IMR-90 (cell line): ENCODE measurements around the gene RADIL. TPM values are rescaled to one million over a fixed set of nuclear protein-coding genes. Genes with fewer than 3 reads are reported as not detected.

ENCODE experiments used
- ATAC-seq: fragments of 200-7000 bp; cut with Tn5 transposase; 2 replicates; pipeline ENCODE4 v1.9.1; 2020; ENCODE audit warnings: low read depth, mild to moderate bottlenecking, moderate library complexity
- BruUV-seq: library from RNA; stranded (reverse); fragments of 400-500 nt; replicated peaks from 2 replicates; lab custom pipeline; 2021; lab: Mats Ljungman, UMichigan
- CTCF ChIA-PET: fragments of 300-600 bp; formaldehyde crosslinking; extraction: SDS; loops from one replicate; lab custom pipeline; 2021; ENCODE audit warnings: antibody characterized with exemption; lab: Yijun Ruan, JAX
- POLR2A ChIA-PET: fragments of 300-600 bp; sonication (Branson Sonifier 250); formaldehyde crosslinking; loops from one replicate; lab custom pipeline; 2022; ENCODE audit warnings: antibody characterized with exemption; ENCODE audit not compliant: unreplicated experiment; lab: Charles Lee
- DNase-seq: peaks from one replicate; pipeline ENCODE4 v3.0.0; 2013
- H2AFZ ChIP-seq: replicated peaks from 2 replicates; pipeline ENCODE3; 2013; ENCODE audit warnings: low read length, mild to moderate bottlenecking; ENCODE audit not compliant: poor library complexity
- H2AK5ac ChIP-seq: 2 replicates; pipeline ENCODE4 v1.6.1; 2013; ENCODE audit warnings: low read depth, low read length, inconsistent platforms
- H2AK9ac ChIP-seq: replicated peaks from 2 replicates; pipeline ENCODE3; 2013; ENCODE audit warnings: mild to moderate bottlenecking, low read depth, low read length, moderate library complexity; ENCODE audit not compliant: poor library complexity
- H2BK120ac ChIP-seq: 2 replicates; pipeline ENCODE4 v1.6.1; 2013; ENCODE audit warnings: low read depth, low read length, inconsistent platforms
- H2BK15ac ChIP-seq: 3 replicates; pipeline ENCODE4 v1.6.1; 2013; ENCODE audit warnings: low read depth, low read length, inconsistent platforms
- H2BK20ac ChIP-seq: 2 replicates; pipeline ENCODE4 v1.6.1; 2013; ENCODE audit warnings: low read depth, mild to moderate bottlenecking, inconsistent platforms, low read length, moderate library complexity
- H2BK5ac ChIP-seq: 2 replicates; pipeline ENCODE4 v1.6.1; 2013; ENCODE audit warnings: mild to moderate bottlenecking, low read depth, low read length, inconsistent platforms; ENCODE audit not compliant: poor library complexity, severe bottlenecking
- H3K14ac ChIP-seq: replicated peaks from 2 replicates; pipeline ENCODE4 v1.6.1; 2013; ENCODE audit warnings: low read depth, low read length, inconsistent platforms
- H3K18ac ChIP-seq: 2 replicates; pipeline ENCODE4 v1.6.1; 2013; ENCODE audit warnings: low read depth, low read length, control low read depth
- H3K23ac ChIP-seq: 2 replicates; pipeline ENCODE4 v1.6.1; 2013; ENCODE audit warnings: low read depth, low read length, inconsistent platforms
- H3K27ac ChIP-seq: 2 replicates; pipeline ENCODE4 v1.5.1; 2013; ENCODE audit warnings: mild to moderate bottlenecking, control low read depth, low read length; ENCODE audit not compliant: insufficient read depth
- H3K27me3 ChIP-seq: 2 replicates; pipeline ENCODE4 v1.6.1; 2013; ENCODE audit warnings: low read length; ENCODE audit not compliant: control insufficient read depth, insufficient read depth
- H3K36me3 ChIP-seq: 2 replicates; pipeline ENCODE4 v1.6.1; 2013; ENCODE audit warnings: low read length, mixed read lengths; ENCODE audit not compliant: control insufficient read depth, insufficient read depth
- H3K4ac ChIP-seq: 2 replicates; pipeline ENCODE4 v1.6.1; 2013; ENCODE audit warnings: low read depth, low read length, inconsistent platforms
- H3K4me1 ChIP-seq: 2 replicates; pipeline ENCODE4 v1.6.1; 2013; ENCODE audit warnings: low read length, mixed read lengths; ENCODE audit not compliant: control insufficient read depth, insufficient read depth
- H3K4me2 ChIP-seq: 2 replicates; pipeline ENCODE4 v1.6.1; 2013; ENCODE audit warnings: low read depth, mild to moderate bottlenecking, control low read depth, low read length, moderate library complexity
- H3K4me3 ChIP-seq: 2 replicates; pipeline ENCODE4 v1.5.1; 2013; ENCODE audit warnings: low read depth, mild to moderate bottlenecking, control low read depth, low read length, moderate library complexity; ENCODE audit not compliant: insufficient read depth
- H3K56ac ChIP-seq: 2 replicates; pipeline ENCODE4 v1.6.1; 2013; ENCODE audit warnings: low read length, inconsistent platforms; ENCODE audit not compliant: insufficient read depth; ENCODE audit errors: extremely low read depth
- H3K79me1 ChIP-seq, 2 experiments: 2 replicates each; pipeline ENCODE4 v1.6.1; 2013; ENCODE audit warnings: low read length in 2 of 2, inconsistent platforms in 1 of 2, low read depth in 1 of 2
- H3K9ac ChIP-seq: 2 replicates; pipeline ENCODE4 v1.6.1; 2013; ENCODE audit warnings: low read depth, low read length, control low read depth
- H3K9me1 ChIP-seq: 2 replicates; pipeline ENCODE4 v1.6.1; 2013; ENCODE audit warnings: low read length, inconsistent platforms; ENCODE audit not compliant: insufficient read depth
- H3K9me3 ChIP-seq: 2 replicates; pipeline ENCODE4 v1.6.1; 2013; ENCODE audit warnings: low read length; ENCODE audit not compliant: control insufficient read depth, insufficient read depth
- H4K20me1 ChIP-seq: 2 replicates; pipeline ENCODE4 v1.6.1; 2013; ENCODE audit warnings: low read length, inconsistent platforms; ENCODE audit not compliant: insufficient read depth
- H4K5ac ChIP-seq: 2 replicates; pipeline ENCODE4 v1.6.1; 2013; ENCODE audit warnings: mild to moderate bottlenecking, low read depth, low read length, control low read depth
- H4K8ac ChIP-seq, 2 experiments: 2 replicates each; pipeline ENCODE4 v1.6.1; 2013; ENCODE audit warnings: low read depth in 2 of 2, low read length in 2 of 2, control low read depth in 1 of 2, inconsistent platforms in 1 of 2
- H4K91ac ChIP-seq: 2 replicates; pipeline ENCODE4 v1.6.1; 2013; ENCODE audit warnings: low read depth, low read length, inconsistent platforms; ENCODE audit not compliant: insufficient read depth
- BHLHE40 ChIP-seq: fragments of 150-350 bp; IDR thresholded peaks from 2 replicates; pipeline ENCODE4 v1.6.1; 2016; ENCODE audit warnings: mild to moderate bottlenecking, low read depth, low read length
- CEBPB ChIP-seq: IDR thresholded peaks from 2 replicates; pipeline ENCODE4 v1.6.1; 2012; ENCODE audit warnings: low read depth, low read length, improper control_type of control experiment
- CHD1 ChIP-seq: IDR thresholded peaks from 2 replicates; pipeline ENCODE4 v1.6.1; 2012; ENCODE audit warnings: low read depth, low read length, improper control_type of control experiment
- FOS ChIP-seq: fragments of 150-350 bp; IDR thresholded peaks from 2 replicates; pipeline ENCODE4 v1.6.1; 2016; ENCODE audit warnings: low read depth, low read length
- MAZ ChIP-seq: IDR thresholded peaks from 2 replicates; pipeline ENCODE4 v1.6.1; 2012; ENCODE audit warnings: low read depth, mild to moderate bottlenecking, low read length, improper control_type of control experiment, moderate library complexity, borderline replicate concordance
- MXI1 ChIP-seq: IDR thresholded peaks from 2 replicates; pipeline ENCODE4 v1.6.1; 2012; ENCODE audit warnings: low read depth, mild to moderate bottlenecking, low read length, moderate library complexity, borderline replicate concordance
- NFE2L2 ChIP-seq: fragments of 150-350 bp; IDR thresholded peaks from 2 replicates; pipeline ENCODE4 v1.6.1; 2016; ENCODE audit warnings: low read depth, mild to moderate bottlenecking, low read length
- POLR2A ChIP-seq: IDR thresholded peaks from 2 replicates; pipeline ENCODE4 v1.6.1; 2012; ENCODE audit warnings: mild to moderate bottlenecking, low read depth, low read length
- RAD21 ChIP-seq: IDR thresholded peaks from 2 replicates; pipeline ENCODE4 v1.6.1; 2012; ENCODE audit warnings: low read length, improper control_type of control experiment
- RCOR1 ChIP-seq: IDR thresholded peaks from 2 replicates; pipeline ENCODE4 v1.6.1; 2012; ENCODE audit warnings: mild to moderate bottlenecking, low read length, improper control_type of control experiment; ENCODE audit not compliant: insufficient replicate concordance
- RFX5 ChIP-seq: IDR thresholded peaks from 2 replicates; pipeline ENCODE4 v1.8.0; 2012; ENCODE audit warnings: low read depth, mild to moderate bottlenecking, low read length, moderate library complexity
- SMC3 ChIP-seq: fragments of 150-350 bp; IDR thresholded peaks from 2 replicates; pipeline ENCODE4 v1.6.1; 2016; ENCODE audit warnings: low read depth, mild to moderate bottlenecking, antibody characterized with exemption, low read length, moderate library complexity
- USF2 ChIP-seq: fragments of 150-350 bp; IDR thresholded peaks from 2 replicates; pipeline ENCODE4 v1.6.1; 2017; ENCODE audit warnings: mild to moderate bottlenecking, antibody characterized with exemption, low read length, low read depth
- WGBS, 2 experiments: methylation state at CpG; one replicate each; pipeline versions ENCODE4 v1.1.5 to v1.1.7; 2013; ENCODE audit warnings: missing lambda C conversion rate in 2 of 2; ENCODE audit not compliant: insufficient read length in 1 of 2; ENCODE audit errors: extremely low coverage in 2 of 2; 5-methylcytosine and 5-hydroxymethylcytosine counted together
- dilution Hi-C: fragments of 300-500 bp; cut with HindIII; formaldehyde crosslinking; loops from one replicate; pipeline ENCODE4 v1.14.3; 2018; ENCODE audit warnings: low sequenced_read_pairs; ENCODE audit not compliant: unreplicated experiment
- in situ Hi-C: fragments of 300-500 bp; cut with MboI; formaldehyde crosslinking; loops from 3 replicates; pipeline ENCODE4 v1.14.3; 2019; ENCODE audit warnings: low sequenced_read_pairs, inconsistent platforms, mixed read lengths
- intact Hi-C: fragments of 100-400 bp; cut with micrococcal nuclease; formaldehyde crosslinking; loops from 2 replicates; pipeline ENCODE4 v1.10.0; 2022
- polyA plus RNA-seq, 3 experiments: library from polyadenylated mRNA; depleted of rRNA; stranded (reverse); fragments of >200 nt; gene quantifications; 2 replicates each; pipeline ENCODE4 v1.2.3, GENCODE V29; 2012; ENCODE audit warnings: low replicate concordance in 1 of 3
- total RNA-seq: library from RNA; depleted of rRNA; stranded (reverse); fragments of >200 nt; gene quantifications from 2 replicates; pipeline ENCODE4 v1.2.3, GENCODE V29; 2012
- TF ChIP-seq, protein P1 (sequence below): conservative IDR thresholded peaks from 2 replicates; pipeline ENCODE4 v1.5.1; 2012; ENCODE audit warnings: mild to moderate bottlenecking, low read depth, low read length, improper control_type of control experiment
- TF ChIP-seq, protein P2 (sequence below): fragments of 150-350 bp; IDR thresholded peaks from 2 replicates; pipeline ENCODE4 v1.6.1; 2016; ENCODE audit warnings: low read depth, mild to moderate bottlenecking, low read length, moderate library complexity, borderline replicate concordance

The RADIL gene
- total and polyA plus RNA-seq, 2 of the 4 experiments (the other 2 are of a cell fraction) = 0.18 to 0.48 TPM

DNA sequence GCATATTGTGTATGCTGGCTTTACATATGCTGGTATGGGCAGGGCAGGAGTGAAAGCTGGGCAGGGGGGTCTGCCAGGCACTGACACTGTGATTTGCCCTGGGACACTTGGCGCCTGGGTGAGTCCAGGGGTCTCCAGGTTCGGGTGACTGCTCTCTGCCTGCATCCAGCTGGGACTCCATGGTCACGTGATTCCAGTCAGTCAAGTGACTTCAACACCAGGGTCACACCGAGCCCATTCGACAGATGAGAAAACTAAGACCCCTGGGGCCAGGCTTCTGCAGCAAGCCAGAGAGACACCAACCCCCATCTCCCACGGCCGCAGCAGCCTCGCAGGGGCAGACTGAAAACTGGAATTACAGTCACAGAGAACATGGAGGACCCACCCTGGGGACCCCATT is 45.5 kb upstream of the RADIL start (continued):
- TF ChIP-seq RCOR1 (no peak), BHLHE40 (no peak)

DNA sequence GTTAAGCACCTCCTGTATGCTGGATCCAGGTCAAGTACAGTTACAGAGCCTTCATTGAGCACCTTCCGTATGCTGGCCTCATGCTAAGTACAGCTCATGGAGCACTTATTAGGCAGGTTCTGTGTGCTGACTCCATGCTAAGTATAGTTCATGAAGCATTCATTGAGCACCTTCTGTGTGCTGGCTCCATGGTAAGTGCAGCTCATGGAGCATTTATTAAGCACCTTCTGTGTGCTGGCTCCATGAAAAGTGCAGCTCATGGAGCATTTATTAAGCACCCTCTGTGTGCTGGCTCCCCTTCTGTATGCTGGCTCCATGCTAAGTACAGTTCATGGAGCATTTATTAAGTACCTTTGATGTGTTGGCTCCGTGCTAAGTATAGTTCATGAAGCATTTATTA is 44.9 kb upstream of the RADIL start:
- no peaks in the 10 kb centered on the region for H3K9me3 ChIP-seq
- ATAC-seq (no peak), DNase-seq (no peak)
- H3K4ac ChIP-seq = no peak overlapping the region
- H2AK5ac ChIP-seq = no peak overlapping the region
- CTCF ChIA-PET = no interaction called here
- H3K56ac ChIP-seq = no peak overlapping the region
- H4K20me1 ChIP-seq = no peaks in the 10 kb centered on the region
- H2BK15ac ChIP-seq = no peak overlapping the region
- H3K4me3 ChIP-seq = no peak overlapping the region
- no peak overlapping the region for H2AFZ ChIP-seq
- H3K79me1 ChIP-seq = no peaks in the 10 kb centered on the region
- POLR2A ChIA-PET = no interaction called here
- BruUV-seq = no TSS peak
- no peak overlapping the region for H3K14ac ChIP-seq
- H2BK5ac ChIP-seq = no peak overlapping the region
- H3K9ac ChIP-seq = no peak overlapping the region
- no peak overlapping the region for H4K91ac ChIP-seq
- no peak overlapping the region for H2AK9ac ChIP-seq
- H2BK120ac ChIP-seq = no peak overlapping the region
- H3K27ac ChIP-seq = no peak overlapping the region
- H3K36me3 ChIP-seq = no peaks in the 10 kb centered on the region
- WGBS, 2 experiments = 67% methylated on average over 1 of the region's 2 CpGs; no CpG with 5 or more reads in 1 of the 2 experiments
- no peak overlapping the region for H2BK20ac ChIP-seq
- H3K23ac ChIP-seq = no peak overlapping the region
- H3K18ac ChIP-seq = no peak overlapping the region
- intact Hi-C loops (no loop called here), dilution Hi-C loops (no loop called here), in situ Hi-C loops (no loop called here)
- H4K5ac ChIP-seq = no peak overlapping the region
- no peaks in the 10 kb centered on the region for H3K9me1 ChIP-seq
- no peak overlapping the region for H3K4me2 ChIP-seq
- H3K4me1 ChIP-seq = no peaks in the 10 kb centered on the region
- no peak overlapping the region for H4K8ac ChIP-seq
- H3K27me3 ChIP-seq = no peaks in the 10 kb centered on the region; the same call in 1 of the 2 replicates
- TF ChIP-seq CHD1 (no peak), CEBPB (no peak), BHLHE40 (no peak), RFX5 (no peak), FOS (no peak), POLR2A (no peak), SMC3 (no peak), MAZ (no peak), NFE2L2 (no peak), RCOR1 (no peak), RAD21 (no peak), MXI1 (no peak), USF2 (no peak)
- TF ChIP-seq, protein P1, sequence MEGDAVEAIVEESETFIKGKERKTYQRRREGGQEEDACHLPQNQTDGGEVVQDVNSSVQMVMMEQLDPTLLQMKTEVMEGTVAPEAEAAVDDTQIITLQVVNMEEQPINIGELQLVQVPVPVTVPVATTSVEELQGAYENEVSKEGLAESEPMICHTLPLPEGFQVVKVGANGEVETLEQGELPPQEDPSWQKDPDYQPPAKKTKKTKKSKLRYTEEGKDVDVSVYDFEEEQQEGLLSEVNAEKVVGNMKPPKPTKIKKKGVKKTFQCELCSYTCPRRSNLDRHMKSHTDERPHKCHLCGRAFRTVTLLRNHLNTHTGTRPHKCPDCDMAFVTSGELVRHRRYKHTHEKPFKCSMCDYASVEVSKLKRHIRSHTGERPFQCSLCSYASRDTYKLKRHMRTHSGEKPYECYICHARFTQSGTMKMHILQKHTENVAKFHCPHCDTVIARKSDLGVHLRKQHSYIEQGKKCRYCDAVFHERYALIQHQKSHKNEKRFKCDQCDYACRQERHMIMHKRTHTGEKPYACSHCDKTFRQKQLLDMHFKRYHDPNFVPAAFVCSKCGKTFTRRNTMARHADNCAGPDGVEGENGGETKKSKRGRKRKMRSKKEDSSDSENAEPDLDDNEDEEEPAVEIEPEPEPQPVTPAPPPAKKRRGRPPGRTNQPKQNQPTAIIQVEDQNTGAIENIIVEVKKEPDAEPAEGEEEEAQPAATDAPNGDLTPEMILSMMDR = no peak
- TF ChIP-seq, protein P2, sequence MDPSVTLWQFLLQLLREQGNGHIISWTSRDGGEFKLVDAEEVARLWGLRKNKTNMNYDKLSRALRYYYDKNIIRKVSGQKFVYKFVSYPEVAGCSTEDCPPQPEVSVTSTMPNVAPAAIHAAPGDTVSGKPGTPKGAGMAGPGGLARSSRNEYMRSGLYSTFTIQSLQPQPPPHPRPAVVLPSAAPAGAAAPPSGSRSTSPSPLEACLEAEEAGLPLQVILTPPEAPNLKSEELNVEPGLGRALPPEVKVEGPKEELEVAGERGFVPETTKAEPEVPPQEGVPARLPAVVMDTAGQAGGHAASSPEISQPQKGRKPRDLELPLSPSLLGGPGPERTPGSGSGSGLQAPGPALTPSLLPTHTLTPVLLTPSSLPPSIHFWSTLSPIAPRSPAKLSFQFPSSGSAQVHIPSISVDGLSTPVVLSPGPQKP = no peak
